Measurements from ENCODE around the gene C1QC.

Gene C1QC

DNA sequence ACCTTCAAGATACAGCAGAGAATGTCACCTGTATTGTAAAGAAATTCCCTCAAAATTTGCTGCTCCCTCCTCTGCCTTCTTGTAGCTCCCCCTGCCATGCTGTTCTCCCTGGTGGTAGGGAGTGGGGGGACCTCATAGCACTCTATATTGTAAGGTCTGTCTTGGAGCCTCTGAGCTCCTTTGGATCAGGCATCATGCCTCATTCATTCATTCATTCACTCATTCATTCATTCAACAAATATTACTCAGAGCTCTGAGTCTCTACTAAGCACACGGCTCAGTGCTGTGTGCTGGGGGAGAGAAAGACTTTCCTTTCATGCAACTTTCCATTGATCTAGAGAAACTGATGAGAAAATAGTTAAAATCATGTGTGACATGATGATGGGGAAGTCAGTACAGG, 40.1 kb downstream of the C1QC start:
- DNase-seq = no peak

- no peak for DNase-seq
These were observed 42.2 kb downstream of the C1QC start for GRCh38 chr1:22685591-22686059.

- no peak for DNase-seq
These were observed 43.8 kb downstream of the C1QC start for GRCh38 chr1:22687191-22687590.

DNA sequence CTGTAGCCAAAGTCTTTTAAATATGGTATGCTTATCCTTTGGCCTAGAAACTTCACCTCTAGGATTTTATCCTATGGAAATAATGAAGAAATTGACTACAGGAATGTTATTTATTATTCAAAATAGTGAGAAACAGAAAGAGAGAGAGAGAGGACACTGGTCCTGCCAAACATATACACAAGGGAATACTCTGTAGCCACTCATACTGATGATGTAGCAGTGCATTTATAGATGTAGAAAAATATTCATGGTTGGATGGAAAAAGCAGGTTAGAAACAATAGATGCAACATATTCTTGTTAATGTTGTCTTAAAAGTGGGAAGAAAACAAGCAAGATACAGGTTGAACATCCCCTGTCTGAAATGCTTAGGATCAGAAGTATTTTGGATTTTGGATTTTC, 45.0 kb downstream of the C1QC start:
- no peak for DNase-seq

DNA sequence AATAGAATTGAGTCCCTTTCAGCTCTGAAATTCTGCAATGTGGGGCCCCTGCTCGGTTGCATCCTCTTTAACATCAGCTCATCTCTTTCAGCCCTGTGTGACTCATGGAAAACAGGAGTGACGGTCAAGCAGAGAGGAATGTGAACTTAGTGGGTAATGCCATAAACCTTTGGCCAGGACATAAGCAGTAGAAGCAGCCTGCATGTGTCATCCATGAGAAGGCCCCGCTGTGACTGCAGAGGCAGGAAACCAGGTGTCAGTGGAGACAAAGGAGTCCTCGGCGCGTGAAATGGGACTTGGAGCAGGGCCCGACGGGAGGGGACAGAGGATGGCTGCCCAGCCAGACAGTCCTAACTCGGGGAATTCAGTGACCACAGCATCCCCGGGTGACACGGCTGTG, 46.1 kb downstream of the C1QC start:
- DNase-seq = no peak

DNA sequence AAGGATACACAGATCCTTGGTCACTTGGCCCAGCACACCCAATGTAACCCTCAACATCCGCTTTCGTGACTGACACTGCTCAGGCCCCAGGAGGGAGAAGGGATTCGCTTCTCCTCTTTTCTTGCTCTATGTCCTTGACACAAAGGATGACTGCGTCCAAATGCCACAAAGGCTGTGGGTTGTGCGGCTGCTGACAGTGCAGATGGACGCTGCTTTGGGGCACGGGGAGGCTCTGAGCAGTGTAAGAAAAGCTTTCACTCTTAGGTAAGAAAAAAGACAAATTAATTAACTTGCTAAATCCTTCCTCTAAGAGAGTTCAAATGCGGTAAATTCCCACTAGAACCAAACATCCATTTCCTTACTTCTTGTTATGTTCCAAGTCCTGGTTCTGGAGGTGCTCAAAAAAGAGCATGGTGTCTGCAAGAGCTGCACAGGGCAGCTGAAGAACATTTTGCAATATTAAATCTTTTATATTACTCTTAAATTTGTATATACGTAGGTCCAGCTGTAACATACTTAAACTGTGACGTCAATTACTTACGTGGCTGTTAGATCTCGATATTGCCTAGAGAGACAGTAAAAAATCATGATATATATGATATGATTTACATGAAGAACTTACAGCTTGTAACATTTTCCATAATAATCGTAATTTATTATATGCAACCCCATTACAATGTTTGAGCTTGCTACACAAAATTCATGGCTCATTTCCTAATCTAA, 47.8 kb downstream of the C1QC start:
- DNase-seq = no peak

GRCh38 chr1:22694172-22694571, 50.7 kb downstream of the C1QC start:
- DNase-seq = no peak

DNA sequence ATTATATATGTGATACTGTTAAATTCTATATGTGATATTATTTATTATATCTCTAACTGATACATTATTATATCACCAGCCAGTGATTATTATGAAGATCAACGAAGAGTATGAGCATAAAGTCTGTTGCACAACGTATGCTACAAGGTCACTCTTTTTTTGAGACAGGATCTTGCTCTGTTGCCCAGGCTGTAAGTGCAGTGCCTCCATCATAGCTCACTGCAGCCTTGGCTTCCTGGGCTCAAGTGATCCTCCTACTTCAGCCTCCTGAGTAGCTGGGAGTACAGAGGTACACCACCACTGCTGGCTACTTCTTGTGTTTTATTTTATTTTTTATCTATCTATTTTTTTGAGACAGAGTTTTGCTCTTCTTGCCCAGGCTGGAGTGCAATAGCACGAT, 53.2 kb downstream of the C1QC start:
- no peak for DNase-seq
